Measurements from ENCODE around the gene BCAT1.

GRCh38 chr12:24945039-24945438, 3.9 kb downstream of the BCAT1 start:
- TF ChIP-seq, protein P1, sequence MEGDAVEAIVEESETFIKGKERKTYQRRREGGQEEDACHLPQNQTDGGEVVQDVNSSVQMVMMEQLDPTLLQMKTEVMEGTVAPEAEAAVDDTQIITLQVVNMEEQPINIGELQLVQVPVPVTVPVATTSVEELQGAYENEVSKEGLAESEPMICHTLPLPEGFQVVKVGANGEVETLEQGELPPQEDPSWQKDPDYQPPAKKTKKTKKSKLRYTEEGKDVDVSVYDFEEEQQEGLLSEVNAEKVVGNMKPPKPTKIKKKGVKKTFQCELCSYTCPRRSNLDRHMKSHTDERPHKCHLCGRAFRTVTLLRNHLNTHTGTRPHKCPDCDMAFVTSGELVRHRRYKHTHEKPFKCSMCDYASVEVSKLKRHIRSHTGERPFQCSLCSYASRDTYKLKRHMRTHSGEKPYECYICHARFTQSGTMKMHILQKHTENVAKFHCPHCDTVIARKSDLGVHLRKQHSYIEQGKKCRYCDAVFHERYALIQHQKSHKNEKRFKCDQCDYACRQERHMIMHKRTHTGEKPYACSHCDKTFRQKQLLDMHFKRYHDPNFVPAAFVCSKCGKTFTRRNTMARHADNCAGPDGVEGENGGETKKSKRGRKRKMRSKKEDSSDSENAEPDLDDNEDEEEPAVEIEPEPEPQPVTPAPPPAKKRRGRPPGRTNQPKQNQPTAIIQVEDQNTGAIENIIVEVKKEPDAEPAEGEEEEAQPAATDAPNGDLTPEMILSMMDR (conservative IDR thresholded peaks at IDR 0.05): no peak
- TF ChIP-seq ZFX (IDR thresholded peaks at IDR 0.05): no peak
